Measurements from ENCODE around the gene LIN37.

- TF ChIP-seq, protein P1, sequence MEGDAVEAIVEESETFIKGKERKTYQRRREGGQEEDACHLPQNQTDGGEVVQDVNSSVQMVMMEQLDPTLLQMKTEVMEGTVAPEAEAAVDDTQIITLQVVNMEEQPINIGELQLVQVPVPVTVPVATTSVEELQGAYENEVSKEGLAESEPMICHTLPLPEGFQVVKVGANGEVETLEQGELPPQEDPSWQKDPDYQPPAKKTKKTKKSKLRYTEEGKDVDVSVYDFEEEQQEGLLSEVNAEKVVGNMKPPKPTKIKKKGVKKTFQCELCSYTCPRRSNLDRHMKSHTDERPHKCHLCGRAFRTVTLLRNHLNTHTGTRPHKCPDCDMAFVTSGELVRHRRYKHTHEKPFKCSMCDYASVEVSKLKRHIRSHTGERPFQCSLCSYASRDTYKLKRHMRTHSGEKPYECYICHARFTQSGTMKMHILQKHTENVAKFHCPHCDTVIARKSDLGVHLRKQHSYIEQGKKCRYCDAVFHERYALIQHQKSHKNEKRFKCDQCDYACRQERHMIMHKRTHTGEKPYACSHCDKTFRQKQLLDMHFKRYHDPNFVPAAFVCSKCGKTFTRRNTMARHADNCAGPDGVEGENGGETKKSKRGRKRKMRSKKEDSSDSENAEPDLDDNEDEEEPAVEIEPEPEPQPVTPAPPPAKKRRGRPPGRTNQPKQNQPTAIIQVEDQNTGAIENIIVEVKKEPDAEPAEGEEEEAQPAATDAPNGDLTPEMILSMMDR (IDR thresholded peaks at IDR 0.05) = no peak
- TF ChIP-seq POLR2A (IDR thresholded peaks at IDR 0.05) = no peak
Observed at GRCh38 chr19:35740108-35740422, 8.3 kb upstream of the LIN37 start.
